Uterus (tissue), 4 donors: ENCODE data around the gene VPS37D. TPM values are rescaled to one million over a fixed set of nuclear protein-coding genes. Genes with fewer than 3 reads are reported as not detected.
A peak's percentile ranks its signal among the peaks of the same experiment; 100 is the strongest.

ENCODE experiments used
- DNase-seq, 2 donors: peaks; one replicate each; pipeline ENCODE4 v3.0.0-alpha.2; 2019 to 2020
- H3K27ac ChIP-seq, 2 donors: fragments of 200-600 bp; sonication (generic); 1 replicate in 1 of 2; 2 replicates in 1 of 2; pipeline ENCODE4 v1.5.1; 2016 to 2018
- H3K27me3 ChIP-seq, 2 donors: fragments of 200-600 bp; sonication (generic); one replicate each; pipeline ENCODE4 v1.5.1; 2018 to 2019; ENCODE audit warnings: control low read depth in 1 of 2
- H3K36me3 ChIP-seq, 2 donors: fragments of 200-600 bp; sonication (generic); one replicate each; pipeline ENCODE4 v1.5.1; 2019; ENCODE audit warnings: control low read depth in 1 of 2
- H3K4me1 ChIP-seq, 2 donors: fragments of 200-600 bp; sonication (generic); one replicate each; pipeline ENCODE4 v1.5.1; 2018 to 2019; ENCODE audit warnings: control low read depth in 1 of 2
- H3K4me3 ChIP-seq, 2 donors: fragments of 200-600 bp; sonication (generic); 1 replicate in 1 of 2; 2 replicates in 1 of 2; pipeline ENCODE4 v1.5.1; 2018 to 2019; ENCODE audit warnings: mild to moderate bottlenecking in 1 of 2
- H3K9me3 ChIP-seq, 2 donors: fragments of 200-600 bp; sonication (generic); one replicate each; pipeline ENCODE4 v1.5.1; 2019; ENCODE audit warnings: control low read depth in 1 of 2
- POLR2A ChIP-seq, 2 donors: fragments of 450-650 bp; IDR thresholded peaks; one replicate each; pipeline ENCODE4 v1.6.1; 2016; ENCODE audit warnings: antibody characterized with exemption in 2 of 2, mild to moderate bottlenecking in 1 of 2, moderate library complexity in 1 of 2
- intact Hi-C: fragments of 100-400 bp; cut with DNase I; formaldehyde crosslinking; loops from one replicate; pipeline ENCODE4 v1.15.1; 2023; ENCODE audit warnings: low total_unique reads
- total RNA-seq, 4 donors: library from RNA; depleted of rRNA in 3 of 4; stranded (reverse); fragments of >200 nt in 3 of 4; gene quantifications; one replicate each; pipeline versions ENCODE4 v1.1.0 to v1.2.4, GENCODE V29; 2014 to 2023
- TF ChIP-seq, protein P1 (sequence below), 4 experiments: fragments of 200-600 bp in 2 of 4; fragments of 450-650 bp in 2 of 4; sonication (generic) in 2 of 4; IDR thresholded peaks; one replicate each; pipeline ENCODE4 v1.5.1; 2016 to 2019; ENCODE audit warnings: antibody characterized with exemption in 4 of 4, mild to moderate bottlenecking in 2 of 4, moderate library complexity in 1 of 4
- donor health status: DM: yes; HTN: yes; CAD: no.

The VPS37D gene
- total RNA-seq, 4 donors from 2014 or later: 6.7 to 9.3 (median 8.8) TPM; not detected in 1

- DNase-seq: peak in 1 of 2 donors; percentile 37
Measured at GRCh38 chr7:73622909-73623797, 44.5 kb upstream of the VPS37D start.

DNA sequence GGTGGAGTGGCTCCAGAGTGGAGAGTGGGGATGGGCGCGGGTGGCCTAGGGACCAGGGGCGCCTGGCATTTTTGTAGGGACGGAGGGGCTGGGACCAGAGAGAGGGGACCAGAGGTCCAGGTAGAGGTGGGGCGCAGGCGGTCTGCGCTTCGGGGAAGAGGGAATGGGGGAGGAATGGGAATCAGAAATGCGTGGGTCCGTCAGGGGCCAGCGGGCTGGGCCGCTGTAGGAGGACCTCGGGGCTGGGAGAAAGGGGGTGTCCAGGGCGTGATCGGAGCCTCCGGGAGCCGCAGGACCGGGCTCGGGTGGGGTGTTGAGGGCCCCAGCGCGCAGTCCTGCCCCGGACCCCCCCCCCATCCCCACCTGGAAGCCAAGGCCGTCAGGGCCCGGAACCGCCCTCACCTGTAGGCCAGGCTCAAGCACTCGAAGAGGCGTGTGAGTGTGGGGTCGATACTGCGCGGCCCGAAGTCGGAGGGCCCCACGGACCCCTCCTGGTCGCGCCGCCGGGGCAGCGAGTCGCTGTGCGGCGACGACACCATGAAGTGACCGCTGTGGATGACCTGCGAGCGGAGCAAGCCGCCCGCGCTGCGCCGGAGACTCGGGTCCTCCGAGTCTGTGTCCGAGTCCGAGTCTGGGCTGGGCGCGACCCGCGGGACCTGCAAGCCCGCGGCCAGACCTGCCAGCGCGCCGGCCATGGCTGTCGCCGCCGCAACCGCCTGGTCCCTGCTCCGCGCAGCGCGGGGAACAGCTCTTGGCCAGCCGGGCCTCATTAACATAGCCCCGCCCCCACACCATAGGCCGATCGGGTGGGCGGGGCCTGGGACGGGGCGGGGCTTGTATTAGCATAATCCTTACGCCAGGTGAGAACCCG is 43.6 kb upstream of the VPS37D start, which contains the start of gene MLXIPL:
Gene MLXIPL, minus strand, starts transcription at position 725 of the 871 bp plus-strand sequence. Its CDS starts 30 bp downstream, at position 695.
- intact Hi-C loops: no loop called here
- Histone ChIP-seq H3K4me3 (peak within 1 kb of the TSS in 1 of 2 donors; percentile 23), H3K27me3 (peaks cover 18 to 24% of the 10 kb centered on the region in 2 donors), H3K36me3 (no peaks in the 10 kb centered on the region), H3K4me1 (peaks cover 0 to 7% of the 10 kb centered on the region in 2 donors), H3K27ac (no peak within 1 kb of the TSS), H3K9me3 (no peaks in the 10 kb centered on the region)
- peak in 1 of 2 donors; percentile 42 for TF ChIP-seq POLR2A (IDR thresholded peaks at IDR 0.05)
- TF ChIP-seq, protein P1, sequence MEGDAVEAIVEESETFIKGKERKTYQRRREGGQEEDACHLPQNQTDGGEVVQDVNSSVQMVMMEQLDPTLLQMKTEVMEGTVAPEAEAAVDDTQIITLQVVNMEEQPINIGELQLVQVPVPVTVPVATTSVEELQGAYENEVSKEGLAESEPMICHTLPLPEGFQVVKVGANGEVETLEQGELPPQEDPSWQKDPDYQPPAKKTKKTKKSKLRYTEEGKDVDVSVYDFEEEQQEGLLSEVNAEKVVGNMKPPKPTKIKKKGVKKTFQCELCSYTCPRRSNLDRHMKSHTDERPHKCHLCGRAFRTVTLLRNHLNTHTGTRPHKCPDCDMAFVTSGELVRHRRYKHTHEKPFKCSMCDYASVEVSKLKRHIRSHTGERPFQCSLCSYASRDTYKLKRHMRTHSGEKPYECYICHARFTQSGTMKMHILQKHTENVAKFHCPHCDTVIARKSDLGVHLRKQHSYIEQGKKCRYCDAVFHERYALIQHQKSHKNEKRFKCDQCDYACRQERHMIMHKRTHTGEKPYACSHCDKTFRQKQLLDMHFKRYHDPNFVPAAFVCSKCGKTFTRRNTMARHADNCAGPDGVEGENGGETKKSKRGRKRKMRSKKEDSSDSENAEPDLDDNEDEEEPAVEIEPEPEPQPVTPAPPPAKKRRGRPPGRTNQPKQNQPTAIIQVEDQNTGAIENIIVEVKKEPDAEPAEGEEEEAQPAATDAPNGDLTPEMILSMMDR (IDR thresholded peaks at IDR 0.05): no peak
- DNase-seq: peak; percentile 31 to 34

More at GRCh38 chr7:73622909-73623797, 44.5 kb upstream of the VPS37D start:
- Histone ChIP-seq H3K9me3 (no peaks in the 10 kb centered on the region), H3K27ac (no peak overlapping the region), H3K4me1 (peaks cover 0 to 7% of the 10 kb centered on the region in 2 donors), H3K4me3 (no peak overlapping the region), H3K36me3 (no peaks in the 10 kb centered on the region), H3K27me3 (peaks cover 18 to 24% of the 10 kb centered on the region in 2 donors)
- TF ChIP-seq POLR2A (IDR thresholded peaks at IDR 0.05): no peak
- TF ChIP-seq, protein P1 (IDR thresholded peaks at IDR 0.05): no peak
- intact Hi-C loops: no loop called here

- Histone ChIP-seq H3K9me3 (no peaks in the 10 kb centered on the region), H3K4me3 (no peak overlapping the region), H3K4me1 (peaks cover 0 to 7% of the 10 kb centered on the region in 2 donors), H3K27me3 (peaks cover 18 to 24% of the 10 kb centered on the region in 2 donors), H3K27ac (no peak overlapping the region), H3K36me3 (no peaks in the 10 kb centered on the region)
- DNase-seq: no peak
- TF ChIP-seq, protein P1 (IDR thresholded peaks at IDR 0.05): no peak
- TF ChIP-seq POLR2A (IDR thresholded peaks at IDR 0.05): no peak
- intact Hi-C loops: no loop called here
Measured at GRCh38 chr7:73624669-73625001, 43.0 kb upstream of the VPS37D start.

DNA sequence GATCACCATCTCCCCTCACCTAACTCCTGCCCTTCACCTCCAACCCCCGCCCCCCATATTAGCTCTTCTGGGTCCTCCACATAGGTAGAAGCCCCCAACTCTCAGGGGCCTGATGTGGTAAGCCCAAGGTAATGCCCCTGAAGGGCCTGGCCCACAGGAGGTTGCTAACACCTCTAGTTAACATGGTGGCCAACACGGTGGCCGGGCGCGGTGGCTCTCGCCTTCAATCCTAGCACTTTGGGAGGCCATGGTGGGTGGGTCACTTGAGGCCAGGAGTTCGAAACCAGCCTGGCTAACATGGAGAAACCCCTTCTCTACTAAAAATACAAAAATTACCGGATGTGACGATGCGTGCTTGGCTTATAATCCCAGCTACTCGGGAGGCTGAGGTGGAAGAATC is 42.4 kb upstream of the VPS37D start:
- intact Hi-C loops: no loop called here
- TF ChIP-seq, protein P1 (IDR thresholded peaks at IDR 0.05): no peak
- TF ChIP-seq POLR2A (IDR thresholded peaks at IDR 0.05): no peak
- Histone ChIP-seq H3K27ac (no peak overlapping the region), H3K36me3 (no peaks in the 10 kb centered on the region), H3K27me3 (peaks cover 18 to 24% of the 10 kb centered on the region in 2 donors), H3K4me3 (no peak overlapping the region), H3K4me1 (peaks cover 0 to 7% of the 10 kb centered on the region in 2 donors), H3K9me3 (no peaks in the 10 kb centered on the region)
- DNase-seq: no peak
